DMS 273 (cell line): Measurements from ENCODE around the gene GRIP2.

Source experiments
- DNase-seq: peaks from one replicate; lab custom pipeline; 2025; ENCODE audit not compliant: unreplicated experiment; lab: John Stamatoyannopoulos, UW

Gene GRIP2

GRCh38 chr3:14471690-14472089 is 68.5 kb downstream of the GRIP2 start:
- no peak for DNase-seq

GRCh38 chr3:14471016-14471415 is 69.1 kb downstream of the GRIP2 start:
- no peak for DNase-seq

DNA sequence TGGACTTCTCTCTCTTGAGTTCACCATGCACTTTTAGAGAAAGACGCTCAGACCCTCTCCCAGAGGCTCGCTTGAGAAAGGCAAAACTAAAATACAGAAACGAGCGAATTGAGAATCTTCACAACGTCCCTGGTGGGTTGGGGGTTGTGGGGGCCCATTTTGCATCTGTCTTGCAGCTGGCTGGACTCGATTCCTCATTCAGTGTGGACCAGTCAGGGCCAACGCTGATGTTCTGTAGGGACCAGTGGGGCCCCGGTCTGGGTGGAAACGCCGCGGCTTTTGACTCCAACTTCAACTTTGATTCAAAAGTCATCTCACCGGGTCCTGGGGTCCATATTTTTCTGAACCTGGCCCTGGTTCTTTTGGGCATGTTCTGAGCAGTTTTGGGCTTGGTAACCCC is 69.7 kb downstream of the GRIP2 start:
- DNase-seq = no peak

- no peak for DNase-seq
Observed at GRCh38 chr3:14468621-14468981, 71.5 kb downstream of the GRIP2 start.

GRCh38 chr3:14467814-14468620 is 72.1 kb downstream of the GRIP2 start:
- peak; percentile 41 for DNase-seq

DNA sequence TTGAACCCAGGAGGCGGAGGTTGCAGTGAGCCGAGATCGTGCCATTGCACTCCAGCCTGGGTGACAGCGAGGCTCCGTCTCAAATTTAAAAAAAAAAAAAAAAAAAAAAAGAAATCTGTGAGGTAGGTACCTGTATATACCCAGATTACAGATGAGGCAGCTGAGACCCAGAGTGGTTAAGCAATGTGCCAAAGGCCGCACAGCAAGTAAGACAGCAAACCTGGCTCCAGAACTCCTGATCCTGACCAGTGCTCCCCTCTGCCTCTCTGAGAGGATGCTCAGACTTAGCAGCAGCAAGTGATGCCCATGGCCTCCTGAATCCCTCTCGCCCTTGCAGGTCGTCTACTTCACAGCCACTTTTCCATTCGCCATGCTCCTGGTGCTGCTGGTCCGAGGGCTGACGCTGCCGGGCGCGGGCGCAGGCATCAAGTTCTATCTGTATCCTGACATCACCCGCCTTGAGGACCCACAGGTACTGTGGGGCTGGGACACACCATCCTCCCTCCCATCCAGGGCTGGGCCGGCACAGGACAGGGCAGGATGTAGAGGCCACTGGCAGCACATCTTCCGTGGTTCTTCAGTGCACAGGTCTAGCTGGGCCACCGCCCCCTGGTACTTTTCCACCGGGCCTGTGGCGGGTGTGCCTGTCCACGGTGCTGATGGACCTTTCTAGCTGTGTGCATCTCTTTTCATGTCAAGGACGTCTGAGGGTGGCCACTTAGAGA is 73.8 kb downstream of the GRIP2 start:
- no peak for DNase-seq

- DNase-seq = no peak
Observed at GRCh38 chr3:14465425-14465824, 74.7 kb downstream of the GRIP2 start.

DNA sequence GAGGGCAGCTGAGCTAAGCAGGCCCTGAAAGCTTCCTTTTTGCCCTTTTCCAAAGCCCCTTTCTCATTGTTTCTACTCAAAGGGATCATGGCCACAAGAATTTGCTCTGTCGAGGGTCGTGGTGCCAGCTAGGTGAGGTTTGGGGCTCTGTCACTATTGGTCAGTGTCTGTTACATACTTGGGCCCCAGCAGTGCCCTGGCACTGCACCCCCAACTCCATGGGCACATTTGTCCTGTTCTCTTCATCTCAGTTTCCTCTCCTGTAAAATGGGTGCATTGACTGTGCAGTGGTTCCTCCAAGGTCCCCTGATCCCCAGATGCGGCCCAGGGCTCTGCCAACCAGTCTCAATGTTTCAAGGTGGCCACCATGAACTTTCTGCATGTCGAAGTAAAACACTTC is 75.6 kb downstream of the GRIP2 start:
- DNase-seq = no peak

GRCh38 chr3:14464141-14464465 is 76.0 kb downstream of the GRIP2 start:
- no peak for DNase-seq

DNA sequence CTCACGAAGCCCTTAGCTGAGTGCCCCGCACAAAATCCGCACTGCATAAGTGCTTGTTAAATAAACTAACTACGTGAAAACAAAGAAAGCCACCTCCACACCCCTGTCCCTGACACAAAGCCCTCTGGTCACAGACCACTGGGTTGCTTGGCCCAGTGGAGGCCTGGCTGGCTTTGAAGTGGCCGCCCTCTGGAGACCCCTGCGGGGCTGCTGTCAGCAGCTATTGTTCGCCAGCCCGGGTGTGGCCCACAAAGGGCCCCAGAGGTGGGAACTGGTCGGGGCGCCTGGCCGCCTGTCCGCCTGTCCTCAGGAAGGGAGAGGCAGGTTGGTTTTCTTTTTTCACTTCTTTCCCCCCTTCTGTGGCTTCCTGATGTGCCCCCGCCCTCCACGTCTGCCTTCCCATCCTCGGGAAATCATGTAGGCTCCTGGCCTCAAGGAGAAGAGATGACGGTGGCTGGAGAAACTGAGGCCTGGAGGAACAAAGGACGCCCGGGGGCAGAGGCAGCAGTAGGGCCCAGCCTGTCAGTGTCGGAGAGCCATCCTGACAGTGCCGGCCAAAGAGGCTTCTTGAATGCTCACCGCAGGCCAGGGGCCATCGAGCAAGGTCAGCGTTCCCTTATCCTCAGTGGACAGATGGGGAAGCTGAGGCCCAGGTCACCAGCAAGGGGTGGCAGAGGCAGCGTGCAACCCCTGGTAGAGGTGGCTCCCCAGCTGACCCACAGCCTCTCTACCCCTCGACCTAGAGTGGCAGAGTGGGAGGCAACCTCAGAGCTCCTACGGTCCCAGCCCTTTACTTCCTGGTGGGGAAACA is 76.6 kb downstream of the GRIP2 start:
- no peak for DNase-seq

GRCh38 chr3:14462738-14463137 is 77.4 kb downstream of the GRIP2 start:
- DNase-seq = no peak

DNA sequence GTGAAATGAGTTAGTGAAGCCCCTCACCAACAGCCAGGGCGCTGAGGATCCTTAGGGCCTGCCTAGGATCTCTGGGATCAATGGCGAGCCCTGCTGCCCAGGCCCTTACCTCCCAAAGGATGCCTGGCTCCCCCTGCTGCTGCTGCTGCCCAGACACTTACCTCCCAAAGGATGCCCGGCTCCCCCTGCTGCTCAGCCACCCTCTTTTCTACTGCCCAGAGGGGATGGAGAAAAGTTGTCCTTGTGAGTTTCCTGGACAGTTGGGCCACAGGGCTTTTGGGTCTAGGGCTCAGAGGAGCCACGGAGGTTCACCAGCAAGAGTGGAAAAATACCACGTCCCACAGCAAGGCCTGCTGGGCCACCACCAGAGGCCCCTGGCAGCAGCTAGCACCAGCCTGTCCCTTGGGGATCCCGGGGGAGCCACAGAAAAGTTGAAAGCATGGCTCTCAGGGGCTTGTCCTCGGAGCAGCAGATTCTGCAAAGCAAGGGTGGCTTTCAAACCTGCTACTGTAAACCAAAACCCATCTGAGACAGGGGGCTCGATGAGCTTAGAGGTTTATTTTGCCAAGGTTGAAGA is 78.3 kb downstream of the GRIP2 start:
- peak; percentile 39 for DNase-seq

- DNase-seq = no peak
Observed at GRCh38 chr3:14461006-14461747, 79.0 kb downstream of the GRIP2 start.

DNA sequence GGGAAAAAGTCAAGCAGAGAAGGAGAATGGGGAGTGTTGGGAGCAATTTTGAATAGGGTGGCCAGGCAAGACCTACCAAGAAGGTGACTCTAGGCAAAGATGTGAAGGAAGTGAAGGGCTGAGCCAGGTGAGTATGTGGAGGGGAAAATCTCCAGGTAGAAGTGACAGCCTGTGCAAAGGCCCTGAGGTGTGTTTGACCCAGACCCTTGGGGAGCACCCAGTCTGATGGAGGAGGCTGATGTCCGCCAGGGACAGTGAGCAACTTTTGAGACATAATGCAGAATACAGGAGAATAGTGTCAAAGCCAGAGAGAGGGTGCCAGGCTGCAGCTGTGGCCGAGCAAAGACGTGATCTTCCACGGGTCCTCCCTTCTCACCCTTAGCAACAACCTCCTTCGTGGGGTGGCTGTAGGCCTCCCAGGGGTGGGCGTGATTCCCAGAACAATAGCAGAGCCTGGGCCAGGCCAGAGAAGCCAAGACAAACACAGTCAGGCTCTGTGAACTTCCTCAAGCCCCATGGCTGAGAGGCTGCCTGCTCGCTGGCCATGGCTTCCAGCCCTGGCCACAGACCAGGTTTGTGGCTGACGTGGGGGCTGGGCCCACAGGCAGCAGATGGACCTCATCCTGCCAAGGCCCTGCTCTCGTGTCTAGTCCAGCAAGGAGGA is 79.7 kb downstream of the GRIP2 start:
- peak; percentile 25 for DNase-seq

DNA sequence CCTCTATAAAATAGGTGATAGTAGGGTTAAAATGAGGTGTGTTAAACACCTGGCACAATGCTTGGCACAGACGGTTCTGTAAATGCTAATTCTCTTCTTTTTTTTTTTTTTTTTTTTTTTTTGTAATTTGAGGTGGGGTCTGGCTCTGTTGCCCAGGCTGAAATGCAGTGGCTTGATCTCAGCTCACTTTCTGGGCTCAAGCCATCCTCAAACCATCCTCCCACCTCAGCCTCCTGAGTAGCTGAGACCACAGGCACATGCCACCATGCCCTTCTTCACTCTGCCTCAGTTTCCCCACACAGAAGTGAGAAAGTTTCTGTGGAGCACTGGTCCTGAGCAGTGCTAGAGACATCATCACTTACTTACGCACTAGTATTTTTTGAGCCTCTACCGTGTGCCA is 80.4 kb downstream of the GRIP2 start:
- no peak for DNase-seq

DNA sequence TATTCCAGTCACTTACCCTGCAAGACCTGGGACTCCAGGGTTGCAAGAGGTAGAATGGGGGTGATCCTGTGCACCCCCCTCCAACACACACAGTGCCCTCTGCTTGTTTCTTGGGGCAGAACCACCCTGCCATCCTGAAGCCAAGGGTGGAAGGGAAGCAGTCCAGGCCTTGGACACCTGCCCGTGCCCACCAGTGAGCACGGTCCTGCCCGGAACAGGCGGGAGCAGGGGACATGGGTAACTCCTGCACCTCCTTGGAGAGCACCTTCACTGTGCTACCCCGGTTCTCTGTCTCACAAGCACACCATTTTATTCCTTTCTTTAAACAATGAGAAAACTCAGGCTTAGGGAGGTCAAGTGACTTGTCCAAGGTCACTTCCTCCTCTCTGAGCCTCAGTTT is 80.8 kb downstream of the GRIP2 start:
- no peak for DNase-seq

DNA sequence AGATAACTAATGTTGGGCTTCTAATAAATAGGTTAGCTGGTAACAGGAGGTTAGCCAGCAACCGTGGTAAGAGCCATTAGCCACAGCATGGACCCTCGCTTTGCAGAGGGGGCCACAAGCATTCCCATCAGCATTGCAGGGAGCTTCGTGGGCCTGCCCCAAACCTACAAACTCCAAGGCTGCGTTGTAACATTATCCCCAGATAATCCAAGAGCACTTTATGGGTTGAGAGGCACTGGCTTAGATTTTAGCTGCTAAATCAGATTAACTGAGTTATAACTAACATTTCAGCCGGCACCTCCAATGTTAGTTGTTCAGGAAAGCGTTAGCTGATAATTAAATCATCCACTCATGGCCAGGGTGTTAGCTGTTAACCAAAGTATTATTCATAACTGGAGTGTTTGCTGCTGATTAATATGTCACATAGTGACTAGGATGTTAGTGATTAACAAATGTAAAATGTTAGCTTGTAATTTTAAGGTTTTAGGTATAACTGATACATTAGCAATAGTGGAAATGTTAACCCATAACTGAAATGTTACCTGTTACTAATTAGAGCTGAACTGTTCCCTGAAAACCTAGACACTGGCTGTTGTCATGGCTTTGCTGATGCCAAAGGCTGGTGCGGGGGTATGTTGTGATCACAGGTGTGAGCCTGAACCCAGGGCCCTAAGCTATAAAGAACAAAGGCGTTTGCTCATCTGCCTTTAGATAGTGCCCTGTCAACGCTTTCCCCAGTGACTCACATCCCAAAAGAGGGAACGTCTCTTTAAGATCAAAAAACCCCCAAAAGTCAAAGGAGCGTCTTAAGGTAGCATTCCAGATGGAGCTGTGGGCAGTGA is 81.5 kb downstream of the GRIP2 start:
- no peak for DNase-seq

GRCh38 chr3:14457999-14458398 is 82.1 kb downstream of the GRIP2 start:
- no peak for DNase-seq

GRCh38 chr3:14457481-14457880 is 82.7 kb downstream of the GRIP2 start:
- DNase-seq = no peak
